NCI-H2081 (cell line): ENCODE results near the gene CARS2.
"Not testable (repeated sequence)": the region's sequence is repeated elsewhere in the genome, so short reads cannot be mapped to it uniquely, and the experiment has no call there.

Source experiments
- DNase-seq, 2 experiments: peaks; one replicate each; lab custom pipeline; 2025; lab: John Stamatoyannopoulos, UW

Gene CARS2

GRCh38 chr13:110706570-110707372 lies 855 bp upstream of the CARS2 start:
- no peak for DNase-seq

- DNase-seq = peak in 1 of 2 experiments; percentile 3
These were observed 525 bp downstream of the CARS2 start for GRCh38 chr13:110705356-110705825.

DNA sequence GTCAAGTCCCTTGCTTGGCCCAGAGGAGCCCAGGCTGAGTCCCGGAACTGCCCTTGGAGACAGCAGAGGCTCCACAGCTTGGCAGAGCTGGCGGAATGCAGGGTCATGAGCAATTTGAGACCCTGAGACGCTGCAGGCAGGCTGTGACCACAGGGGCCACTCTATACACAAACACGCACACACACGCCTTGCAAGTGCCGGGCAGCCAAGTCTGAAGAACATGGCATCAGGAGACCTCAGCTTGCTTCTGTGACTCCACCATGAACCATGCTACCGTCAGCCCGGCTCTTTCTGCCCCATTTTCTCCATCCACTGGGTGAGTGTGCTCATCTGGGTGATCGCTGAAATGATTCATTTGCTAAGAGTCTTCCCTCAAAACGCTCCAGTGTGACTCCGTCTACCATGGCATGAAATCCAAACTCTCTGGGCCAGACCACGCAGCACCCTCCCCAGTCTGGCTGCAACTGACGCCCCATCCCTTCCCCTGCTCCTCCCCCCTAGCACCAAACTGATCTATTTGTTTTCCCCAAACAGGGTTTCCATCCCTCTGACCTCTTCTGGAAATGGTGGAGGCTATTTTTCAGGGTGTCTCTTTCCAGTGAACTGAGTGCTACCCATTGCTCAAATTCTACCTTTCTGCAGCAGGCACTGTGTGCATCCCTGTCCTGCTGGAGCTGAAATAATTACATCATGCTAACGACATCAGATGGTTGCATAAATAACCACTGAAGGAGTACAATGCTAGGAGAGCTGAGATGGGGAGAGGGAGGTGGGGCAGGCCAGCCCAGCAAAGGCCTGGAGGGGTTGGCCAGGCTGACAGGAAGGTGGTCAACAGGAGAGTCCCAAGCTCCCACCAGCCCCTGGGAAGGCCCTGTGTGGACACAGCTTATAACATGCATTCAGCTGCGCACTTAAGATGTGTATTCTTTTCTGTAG lies 3.1 kb downstream of the CARS2 start:
- DNase-seq = no peak

DNA sequence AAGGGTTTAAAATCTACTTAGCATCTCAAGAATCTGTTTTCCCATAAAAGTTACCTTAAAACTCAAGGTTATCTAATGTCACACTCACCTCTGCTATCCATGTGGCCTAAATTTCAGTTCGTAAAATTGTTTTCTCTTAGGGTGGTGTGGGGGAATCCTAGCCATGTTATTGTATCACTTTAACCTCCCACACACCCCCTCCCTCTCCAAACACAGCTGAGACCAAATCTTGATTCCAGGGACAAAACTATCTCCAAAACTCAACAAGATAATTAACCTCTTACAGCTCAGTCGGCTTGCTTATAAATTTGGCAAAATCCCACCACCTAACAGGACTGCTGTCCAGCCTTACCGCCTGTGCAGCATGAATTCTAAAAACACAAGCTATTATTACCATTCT lies 3.8 kb downstream of the CARS2 start:
- DNase-seq = no peak

DNA sequence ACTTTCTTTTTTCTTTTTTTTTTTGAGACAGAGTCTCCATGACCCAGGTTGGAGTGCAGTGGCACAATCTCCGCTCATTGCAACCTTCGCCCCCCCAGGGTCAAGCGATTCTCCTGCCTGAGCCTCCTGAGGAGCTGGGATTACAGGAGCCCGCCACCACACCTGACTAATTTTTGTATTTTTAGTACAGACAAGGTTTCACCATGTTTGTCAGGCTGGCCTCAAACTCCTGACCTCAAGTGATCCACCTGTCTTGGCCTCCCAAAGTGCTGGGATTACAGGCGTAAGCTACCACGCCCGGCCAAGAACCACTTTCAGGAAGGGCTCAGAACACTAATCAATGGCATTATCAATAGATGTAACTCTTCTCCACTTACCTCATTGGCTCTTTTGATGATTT lies 4.9 kb downstream of the CARS2 start:
- not testable (repeated sequence) for DNase-seq

- no peak for DNase-seq
These were observed 5.3 kb downstream of the CARS2 start for GRCh38 chr13:110700641-110701040.

DNA sequence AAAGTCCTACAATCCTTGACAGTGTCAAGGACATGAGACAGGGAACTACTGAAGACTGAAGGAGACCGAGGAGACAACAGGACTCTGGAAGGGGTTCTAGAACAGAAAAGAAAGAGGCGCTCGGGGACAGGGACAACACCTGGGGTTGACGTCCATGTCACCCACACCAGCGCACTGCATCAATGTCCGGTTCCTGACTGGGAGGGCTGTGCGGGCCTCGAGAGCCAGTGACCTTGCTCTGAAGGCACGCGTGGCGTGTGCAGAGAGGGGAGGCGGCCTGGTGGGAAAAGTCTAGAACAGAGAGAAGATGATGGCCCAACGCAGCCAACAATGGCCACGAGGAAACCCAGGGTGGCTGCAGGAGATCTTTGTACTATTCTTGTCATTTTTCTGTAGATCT lies 5.7 kb downstream of the CARS2 start:
- no peak for DNase-seq

DNA sequence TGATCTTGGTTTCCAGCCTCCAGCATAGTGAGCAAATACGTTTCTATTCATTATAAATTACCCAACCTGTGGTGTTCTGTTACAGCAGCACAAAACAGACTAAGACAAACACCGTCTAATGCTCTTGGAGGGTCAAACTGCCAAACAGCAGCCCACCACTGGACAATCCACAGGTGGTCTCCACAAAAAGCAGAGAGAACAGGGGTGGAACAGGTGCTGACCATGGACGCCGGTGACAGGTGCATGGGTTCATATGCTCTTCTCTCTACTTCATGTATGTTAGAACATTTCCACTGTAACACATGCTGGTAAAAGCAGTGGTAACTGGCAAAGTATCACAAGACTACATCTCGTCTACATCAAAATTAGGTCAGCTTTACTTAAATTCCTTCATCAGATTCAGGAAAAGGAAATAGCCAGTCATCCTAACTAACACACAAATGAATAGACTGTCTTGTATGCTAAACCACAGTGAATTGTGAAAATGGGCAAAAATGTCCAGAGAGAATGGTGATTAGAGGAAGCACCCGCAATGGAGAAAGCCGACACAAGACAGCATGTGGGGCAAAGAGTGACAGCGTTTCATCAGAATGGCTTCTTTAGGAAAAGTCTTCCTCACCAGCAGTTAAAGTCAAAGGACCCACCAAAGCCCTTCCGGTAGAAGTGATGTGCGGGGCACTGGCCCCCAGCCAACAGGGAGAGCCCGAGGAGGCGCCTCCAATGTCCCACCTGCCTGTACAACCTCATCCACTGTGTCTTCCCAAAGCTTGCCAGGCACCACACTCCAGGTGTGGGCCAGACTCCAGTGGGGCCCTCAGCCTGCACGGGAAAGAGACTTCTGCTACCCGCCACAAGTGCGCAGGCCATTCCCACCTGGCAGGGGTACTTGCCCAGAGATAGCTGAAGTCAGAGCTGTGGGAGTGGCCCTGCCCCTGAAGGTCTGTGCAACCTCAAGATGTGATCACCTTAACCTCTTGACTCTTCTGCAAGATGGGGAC lies 6.5 kb downstream of the CARS2 start:
- no peak for DNase-seq

DNA sequence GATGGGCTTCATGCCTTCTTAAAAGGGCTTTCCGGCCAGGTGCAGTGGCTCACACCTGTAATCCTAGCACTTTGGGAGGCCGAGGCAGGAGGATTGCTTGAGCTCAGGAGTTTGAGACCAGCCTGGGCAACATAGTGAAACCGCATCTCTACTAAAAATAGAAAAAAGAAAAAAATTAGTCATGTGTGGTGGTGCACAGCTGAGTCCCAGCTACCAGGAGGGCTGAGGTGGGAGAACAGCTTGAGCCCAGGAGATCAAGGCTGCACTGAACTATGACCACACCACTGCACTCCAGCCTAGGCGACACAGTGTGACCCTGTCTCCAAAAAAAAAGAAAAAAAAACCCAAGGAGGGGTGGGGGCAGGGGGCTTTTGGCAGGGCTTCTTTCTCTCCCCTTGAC lies 7.2 kb downstream of the CARS2 start:
- no peak for DNase-seq

DNA sequence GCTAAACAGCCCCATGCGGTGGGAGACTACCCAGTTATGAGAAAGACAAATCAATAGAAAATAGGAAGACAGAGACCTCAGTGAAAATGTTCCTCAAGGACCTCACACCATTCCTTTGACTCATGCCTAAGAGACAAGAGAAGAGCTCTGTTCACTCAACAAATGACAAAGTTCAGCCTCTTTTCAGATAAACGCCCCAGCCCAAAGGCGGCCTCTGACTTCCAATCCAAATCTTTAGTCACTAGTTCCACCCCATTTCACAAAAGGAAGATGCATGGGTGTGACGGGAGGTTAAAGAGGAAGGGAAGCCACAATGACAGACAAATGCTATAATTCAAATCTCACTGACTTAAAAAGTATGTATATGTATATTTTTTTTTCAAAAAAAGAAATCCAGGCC lies 8.1 kb downstream of the CARS2 start:
- no peak for DNase-seq

- DNase-seq = no peak
These were observed 9.1 kb downstream of the CARS2 start for GRCh38 chr13:110696776-110697175.

DNA sequence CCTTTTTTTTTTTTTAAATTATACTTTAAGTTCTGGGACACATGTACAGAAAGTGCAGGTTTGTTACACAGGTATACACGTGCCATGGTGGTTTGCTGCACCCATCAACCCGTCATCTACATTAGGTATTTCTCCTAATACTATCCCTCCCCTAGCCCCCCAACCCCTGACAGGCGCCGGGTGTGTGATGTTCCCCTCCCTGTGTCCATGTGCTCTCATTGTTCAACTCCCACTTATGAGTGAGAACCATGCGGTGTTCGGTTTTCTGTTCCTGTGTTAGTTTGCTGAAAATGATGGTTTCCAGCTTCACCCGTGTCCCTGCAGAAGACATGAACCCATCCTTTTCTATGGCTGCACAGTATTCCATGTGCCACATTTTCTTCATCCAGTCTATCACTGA lies 10.1 kb downstream of the CARS2 start:
- not testable (repeated sequence) for DNase-seq

- DNase-seq = no peak
These were observed 15.4 kb downstream of the CARS2 start for GRCh38 chr13:110690516-110690915.

- no peak for DNase-seq
These were observed 16.2 kb downstream of the CARS2 start for GRCh38 chr13:110689711-110690110.

- no peak for DNase-seq
These were observed 16.9 kb downstream of the CARS2 start for GRCh38 chr13:110689041-110689440.

GRCh38 chr13:110687736-110688135 lies 18.2 kb downstream of the CARS2 start:
- no peak for DNase-seq

GRCh38 chr13:110685305-110686020 lies 20.5 kb downstream of the CARS2 start:
- no peak for DNase-seq

- no peak for DNase-seq
These were observed 21.4 kb downstream of the CARS2 start for GRCh38 chr13:110684388-110685056.

DNA sequence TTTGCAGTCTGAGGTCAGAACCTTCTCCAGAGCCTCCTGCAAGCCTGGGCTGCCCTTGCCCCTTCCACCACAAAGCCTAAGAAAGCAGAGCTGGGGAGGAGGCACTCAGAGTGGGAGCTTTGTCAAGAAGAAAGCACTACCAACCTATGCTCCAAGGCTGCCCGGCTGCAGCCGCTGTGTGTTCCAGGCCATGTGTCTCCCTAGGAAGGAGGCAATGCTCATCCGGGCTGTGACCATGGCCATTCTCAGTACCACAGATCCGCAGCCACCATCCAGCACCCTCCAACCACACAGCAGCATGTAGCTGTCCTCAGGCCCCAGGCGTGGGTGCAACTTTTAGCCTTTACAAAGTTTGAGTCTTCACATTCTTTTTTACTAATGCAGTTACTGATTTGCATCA lies 22.0 kb downstream of the CARS2 start:
- no peak for DNase-seq

DNA sequence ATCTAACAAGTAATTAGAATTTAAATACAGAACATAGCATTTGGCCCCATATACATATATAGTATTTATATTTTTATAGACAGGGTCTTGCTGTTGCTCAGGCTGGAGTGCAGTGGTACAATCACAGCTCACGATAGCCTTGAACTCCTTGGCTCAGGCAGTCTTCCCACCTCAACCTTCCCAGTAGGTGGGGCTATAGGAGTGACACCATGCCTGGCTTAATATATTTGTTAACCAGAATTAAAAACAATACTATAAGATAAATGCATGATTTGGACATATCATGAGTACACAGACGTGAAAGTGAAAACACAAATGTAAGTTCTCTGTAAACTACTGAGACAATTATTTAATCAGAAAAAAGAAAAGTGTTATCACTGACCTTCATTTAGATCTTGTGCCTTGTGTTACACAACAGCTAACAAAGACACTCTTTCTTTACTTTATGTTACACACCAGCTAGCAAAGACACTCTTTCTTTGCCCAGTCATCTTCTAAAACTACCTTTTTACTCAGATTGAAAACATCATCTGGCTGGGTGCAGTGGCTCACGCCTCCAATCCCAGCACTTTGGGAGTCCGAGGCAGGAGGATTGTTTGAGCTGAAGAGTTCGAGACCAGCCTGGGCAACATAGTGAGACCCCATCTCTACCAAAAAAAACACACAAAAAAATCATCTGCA lies 22.6 kb downstream of the CARS2 start:
- peak in 1 of 2 experiments; percentile 17 for DNase-seq
